ENCODE results near the gene RYR3.

RYR3 gene

DNA sequence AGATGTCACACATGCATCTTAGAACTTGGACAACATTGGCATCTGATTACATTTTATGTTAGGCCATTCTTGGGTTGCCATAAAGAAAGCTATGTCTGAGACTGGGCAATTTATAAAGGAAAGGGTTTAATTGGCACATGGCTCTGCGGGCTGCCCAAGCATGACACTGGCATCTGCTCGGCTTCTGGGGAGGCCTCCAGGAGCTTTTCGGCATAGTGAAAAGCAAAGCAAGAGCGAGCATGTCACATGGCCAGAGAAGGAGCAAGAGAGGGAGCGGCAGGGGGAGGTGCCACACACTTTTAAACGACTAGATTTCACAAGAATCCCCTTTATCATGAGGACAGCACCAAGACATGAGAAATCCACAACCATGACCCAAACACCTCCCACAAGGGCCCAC lies 11.3 kb downstream of the RYR3 start:
- no peak for DNase-seq

DNA sequence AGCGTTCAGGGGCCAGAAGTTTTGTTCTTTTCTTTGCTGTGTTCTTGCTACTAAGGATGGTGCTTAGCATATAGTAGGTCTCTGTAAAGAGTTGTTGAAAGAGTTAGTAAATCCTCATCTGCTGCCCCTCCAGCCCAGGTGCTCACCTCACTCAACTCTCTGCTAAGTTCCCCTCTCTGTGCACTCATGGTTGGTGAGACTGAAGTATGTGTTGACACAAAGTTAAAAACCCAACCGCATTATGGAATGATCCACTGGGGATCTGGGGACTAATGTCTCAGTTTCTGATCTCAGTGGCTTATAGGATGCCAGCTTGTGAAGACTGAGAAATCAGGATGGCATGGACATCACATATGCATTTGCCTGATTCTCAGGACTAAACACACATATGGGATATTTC lies 13.8 kb downstream of the RYR3 start:
- no peak for DNase-seq

DNA sequence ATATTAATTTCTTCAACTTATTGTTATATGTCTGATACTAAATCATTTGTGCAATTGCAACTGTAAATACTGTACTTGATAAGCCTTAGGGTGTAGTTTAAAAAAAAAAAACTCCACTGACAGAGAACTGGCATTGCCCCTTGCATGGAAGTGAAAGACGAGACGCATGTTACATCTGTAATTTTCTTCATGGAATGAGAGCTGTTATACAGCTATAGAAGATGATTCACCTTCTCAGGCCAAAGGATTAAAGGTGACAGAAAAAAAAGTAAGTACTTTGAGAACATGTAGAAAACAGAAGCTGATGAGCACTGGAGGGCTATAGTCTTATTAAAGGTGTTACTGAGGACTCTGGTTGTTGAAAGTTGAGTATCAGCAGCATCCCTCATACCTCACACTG lies 16.1 kb downstream of the RYR3 start:
- no peak for DNase-seq

DNA sequence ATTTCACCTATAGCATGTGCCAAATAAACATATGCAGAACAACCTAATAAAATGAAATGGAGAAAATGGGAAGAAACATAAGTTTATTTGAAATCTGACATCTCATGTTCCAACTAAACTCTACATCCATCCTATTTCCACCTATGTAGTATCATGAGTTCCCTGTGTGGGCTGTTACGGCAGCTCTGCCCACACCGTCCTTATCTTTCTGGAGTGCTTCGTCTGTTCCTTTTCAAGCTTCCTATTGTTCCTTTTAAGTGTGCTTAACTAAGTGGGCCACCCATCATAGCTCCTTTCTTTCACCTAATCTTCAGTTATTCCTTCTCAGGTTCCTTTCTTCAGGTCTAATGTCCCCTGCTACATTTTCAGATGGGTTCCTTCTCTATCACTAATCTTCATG lies 17.3 kb downstream of the RYR3 start:
- DNase-seq = no peak

DNA sequence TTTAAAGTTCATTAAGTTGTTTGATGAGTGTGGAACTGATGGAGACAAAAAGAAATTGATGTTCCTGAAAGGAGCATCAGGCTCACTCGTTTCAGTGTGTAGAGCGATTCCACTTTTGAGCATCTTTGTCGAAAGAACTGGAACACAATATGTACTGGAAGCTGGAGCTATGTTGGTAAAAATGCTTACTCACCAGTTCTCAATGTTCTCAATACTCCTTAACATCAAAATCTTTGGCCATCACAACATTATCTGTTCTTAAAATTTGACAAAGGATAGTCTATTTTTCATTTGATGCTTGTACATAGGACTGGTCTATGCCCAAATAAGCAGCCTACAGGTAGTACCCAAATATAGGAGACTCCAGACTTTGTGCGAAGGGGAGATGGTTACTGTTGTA lies 18.7 kb downstream of the RYR3 start:
- DNase-seq = no peak

DNA sequence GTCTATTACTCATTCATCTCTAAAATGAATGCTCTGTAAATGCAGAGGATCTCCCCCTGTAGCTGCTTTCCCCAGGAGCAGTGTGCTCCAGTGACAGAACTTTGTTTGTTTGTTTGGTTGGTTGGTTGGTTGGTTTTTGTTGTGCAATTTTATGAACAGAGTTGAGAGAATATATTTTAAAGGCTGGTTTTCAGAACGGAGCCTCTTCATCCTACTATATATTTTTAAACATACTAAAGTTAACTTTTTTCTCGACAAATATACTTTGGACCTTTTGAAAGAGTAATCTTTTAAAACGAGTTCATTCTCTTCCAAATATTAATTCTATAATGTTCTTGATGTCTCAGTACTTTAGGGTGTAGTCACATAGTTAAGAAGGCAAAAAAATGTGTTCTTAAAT lies 20.2 kb downstream of the RYR3 start:
- DNase-seq = no peak

DNA sequence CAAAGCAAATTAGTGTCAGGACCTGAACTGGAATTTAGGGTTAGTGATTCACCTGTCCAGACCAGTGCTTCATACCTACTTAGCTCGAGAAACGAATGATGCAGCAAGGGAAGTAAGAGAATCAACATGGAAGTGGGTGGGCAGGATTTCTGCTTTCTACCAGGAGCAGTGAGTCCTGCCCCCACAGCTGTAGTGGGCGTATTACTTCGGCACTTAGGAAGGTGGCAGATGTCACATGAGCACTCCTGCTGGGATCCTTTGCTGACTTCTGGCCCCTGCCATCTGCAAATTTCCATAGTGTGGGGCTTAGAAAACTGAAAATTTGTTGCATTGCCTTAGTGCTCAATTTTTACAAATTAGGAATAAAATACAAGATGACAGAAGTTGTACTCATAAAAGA lies 31.2 kb downstream of the RYR3 start:
- no peak for DNase-seq

DNA sequence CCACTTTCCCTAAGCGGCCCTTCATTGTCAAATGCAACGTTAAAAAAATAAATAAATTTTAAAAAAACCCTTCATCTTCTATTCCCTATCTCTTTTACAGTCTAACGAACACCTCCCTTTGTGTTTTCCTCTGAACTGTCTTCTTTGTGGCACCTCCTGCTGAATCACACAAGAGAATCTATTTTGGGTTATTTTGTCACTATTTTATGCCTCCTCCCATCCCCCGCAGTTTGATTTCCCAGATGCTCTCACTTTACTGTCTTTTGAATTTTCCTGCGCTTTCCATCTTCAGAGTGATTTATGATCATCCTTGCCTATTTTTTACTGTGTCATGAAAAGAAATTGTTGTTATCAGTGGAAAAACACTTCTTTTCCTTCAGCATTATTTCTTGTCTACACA lies 32.5 kb downstream of the RYR3 start:
- no peak for DNase-seq

DNA sequence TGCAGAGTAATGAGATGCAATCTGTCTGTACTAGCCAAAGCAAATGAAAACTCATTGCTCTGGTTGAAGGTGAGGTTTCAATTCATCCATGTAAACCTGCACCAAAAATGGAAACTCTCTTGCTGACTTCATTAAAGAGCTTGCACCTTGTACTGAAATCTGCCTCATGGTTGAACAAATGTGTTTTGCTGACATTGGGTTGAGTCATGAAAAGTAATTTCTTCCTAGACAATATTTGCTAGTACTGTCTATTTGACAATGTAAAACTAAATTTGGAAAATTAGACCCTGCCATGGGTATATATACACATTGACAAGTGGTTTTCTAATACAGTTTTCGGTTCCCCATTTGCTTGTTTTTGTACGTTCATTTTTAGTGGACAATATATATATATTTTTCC lies 33.3 kb downstream of the RYR3 start:
- no peak for DNase-seq

DNA sequence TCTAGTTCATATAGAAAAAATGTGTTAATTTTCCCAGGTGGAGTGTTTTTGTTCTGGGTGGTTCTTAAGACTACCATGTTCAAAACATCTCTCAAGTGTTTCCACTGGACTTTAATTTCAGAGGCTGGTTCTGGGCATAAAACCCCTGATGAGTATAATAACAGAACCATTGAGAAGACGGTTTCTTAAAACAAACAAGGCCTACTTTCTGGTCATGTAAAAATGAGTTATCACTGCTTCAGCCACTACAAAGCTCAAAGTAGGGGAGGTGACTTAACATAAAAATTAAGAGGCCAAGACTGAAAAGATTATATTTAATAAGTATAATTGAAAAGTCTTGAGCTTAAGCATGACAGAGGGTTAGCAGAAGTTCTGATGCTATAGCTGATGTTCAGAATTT lies 33.8 kb downstream of the RYR3 start:
- no peak for DNase-seq

DNA sequence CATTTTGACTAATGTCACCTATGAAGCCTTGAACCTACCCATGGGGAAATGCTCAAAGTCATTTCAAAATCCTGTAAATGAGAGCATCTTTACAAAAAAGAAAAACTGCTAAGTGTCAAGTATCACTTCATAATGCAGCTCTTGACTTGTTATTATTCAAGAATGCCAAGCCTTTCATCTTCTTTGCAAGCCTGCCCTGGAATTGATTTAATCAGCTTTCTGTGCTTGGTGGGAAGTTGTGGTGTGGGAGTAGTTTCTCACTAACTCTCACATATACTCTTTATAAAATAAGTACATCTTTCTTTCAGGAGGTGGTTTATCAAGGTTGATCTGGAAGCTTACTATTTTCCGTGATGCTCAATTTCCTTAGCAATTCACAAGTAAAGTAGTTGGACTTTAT lies 43.6 kb downstream of the RYR3 start:
- DNase-seq = no peak

DNA sequence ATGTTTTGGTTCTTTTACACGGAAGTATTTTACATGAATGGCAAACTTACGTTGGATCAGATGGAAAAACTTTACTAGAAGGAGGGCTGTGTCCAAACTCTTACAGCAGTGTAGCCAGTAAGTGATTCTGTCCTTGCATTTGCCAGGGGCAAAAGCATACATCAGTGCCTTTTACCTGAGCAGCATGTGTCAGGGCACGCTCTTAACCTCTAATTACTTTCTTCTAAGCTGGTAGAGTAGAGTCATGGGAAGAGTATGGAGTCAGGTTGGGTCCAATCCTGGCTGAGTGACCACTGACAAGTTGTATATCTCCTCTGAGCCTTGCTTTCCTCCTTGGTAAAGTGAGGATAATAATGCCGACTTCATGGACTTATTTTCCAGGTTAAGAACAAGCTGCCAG lies 47.1 kb downstream of the RYR3 start:
- no peak for DNase-seq

DNA sequence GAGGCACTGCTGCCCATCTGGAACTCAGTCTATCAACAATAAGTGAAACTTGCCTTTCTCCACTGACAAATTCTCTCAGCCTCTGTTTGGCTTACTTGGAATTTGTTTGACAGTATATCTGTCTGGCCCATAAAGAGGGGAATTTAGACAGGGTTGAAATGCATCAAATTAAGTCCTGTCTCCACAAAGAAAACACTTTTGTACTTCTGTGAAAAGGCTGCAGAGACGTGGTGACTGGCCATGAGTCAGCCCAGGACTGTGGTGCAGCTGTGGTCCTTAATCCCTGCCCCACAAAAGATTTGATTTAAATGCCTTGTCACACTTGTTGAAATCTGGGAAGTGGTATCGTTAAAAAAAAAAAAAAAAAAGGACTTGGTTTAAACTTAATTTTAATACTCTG lies 47.5 kb downstream of the RYR3 start:
- DNase-seq = no peak

DNA sequence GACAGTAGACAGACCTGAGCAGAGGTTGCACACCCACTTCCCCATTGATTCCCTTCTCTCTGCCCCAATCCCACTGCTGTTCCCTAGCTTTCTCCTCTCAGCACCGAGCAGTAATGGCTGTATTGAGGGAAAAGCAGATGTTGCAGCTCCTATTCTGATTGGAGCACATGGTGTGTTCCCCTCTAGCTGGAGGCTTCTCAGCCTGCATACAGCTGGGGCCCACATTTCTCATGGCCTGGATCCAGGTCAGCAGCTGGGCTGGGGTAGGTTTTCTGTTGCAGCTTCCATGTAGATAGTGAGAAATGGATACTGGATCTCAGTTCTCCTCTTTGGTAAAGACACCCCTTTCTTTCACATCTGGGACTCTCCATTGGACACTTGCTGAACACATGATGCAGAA lies 50.1 kb downstream of the RYR3 start:
- DNase-seq = no peak

DNA sequence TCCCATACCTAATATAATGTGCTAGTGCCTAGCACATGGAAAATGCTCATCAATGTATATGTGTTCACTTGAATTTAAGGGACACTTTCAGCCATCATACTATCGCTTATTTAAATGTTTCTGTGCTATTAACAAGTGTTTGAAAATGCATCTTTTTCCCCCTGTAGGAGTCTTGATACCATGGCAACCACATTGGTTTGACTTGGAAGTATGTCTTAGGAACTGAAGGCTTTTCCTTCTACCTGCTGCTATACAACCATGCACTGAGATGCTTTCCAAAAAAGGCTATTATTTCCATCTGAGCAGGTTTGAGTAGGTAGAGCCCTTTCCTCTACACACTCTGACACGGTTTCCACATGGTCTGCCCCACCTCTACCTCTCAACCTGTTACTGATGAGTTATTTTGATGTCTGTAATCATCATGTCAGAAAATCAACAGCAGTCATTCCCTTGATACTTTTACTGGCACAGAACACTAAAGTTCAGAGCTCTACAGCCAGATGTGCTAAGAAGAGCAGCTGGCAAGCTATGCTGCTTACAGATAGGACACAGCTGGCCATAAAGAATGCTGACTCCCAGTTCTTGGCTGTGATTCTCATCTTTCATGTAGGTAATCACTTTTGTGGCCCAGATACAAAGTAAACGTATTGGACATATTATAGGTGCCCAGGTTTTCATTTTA lies 59.3 kb downstream of the RYR3 start:
- no peak for DNase-seq

DNA sequence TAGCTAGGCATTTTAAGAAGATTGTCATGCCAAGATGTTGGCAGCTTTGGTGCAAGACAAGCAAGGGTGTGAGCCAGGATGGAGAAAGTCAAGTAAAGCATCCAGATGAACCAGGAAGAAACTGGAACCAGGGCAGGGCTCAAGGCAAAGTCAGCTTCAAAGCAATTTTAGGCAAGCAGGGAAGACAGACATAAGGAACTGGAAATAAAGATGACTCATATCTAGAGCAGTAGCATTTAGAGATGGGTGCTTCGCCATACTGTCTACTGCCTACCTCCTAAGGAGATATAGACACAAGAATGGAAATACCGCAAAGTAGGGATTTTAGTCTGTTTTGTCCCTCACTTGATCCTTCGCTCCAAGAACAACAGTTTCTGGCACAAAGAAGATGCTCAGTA lies 59.9 kb downstream of the RYR3 start:
- DNase-seq = no peak

DNA sequence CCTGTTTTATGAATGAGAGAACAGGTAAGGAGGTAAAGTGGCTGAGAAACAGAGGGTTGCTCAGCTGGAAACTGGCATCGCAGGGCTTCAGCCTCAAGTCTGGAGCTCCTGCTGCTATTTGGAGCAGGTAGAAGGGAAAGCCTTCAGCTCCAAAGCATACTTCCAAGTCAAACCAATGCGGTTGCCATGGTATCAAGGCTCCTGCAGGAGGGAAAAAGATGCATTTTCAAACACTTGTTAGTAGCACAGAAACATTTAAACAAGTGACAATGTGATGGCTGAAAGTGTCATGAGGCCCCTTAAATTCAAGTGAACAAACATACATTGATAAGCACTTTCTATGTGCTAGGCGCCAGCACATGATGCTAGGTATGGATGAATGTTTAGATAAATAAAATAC lies 60.4 kb downstream of the RYR3 start:
- DNase-seq = no peak

DNA sequence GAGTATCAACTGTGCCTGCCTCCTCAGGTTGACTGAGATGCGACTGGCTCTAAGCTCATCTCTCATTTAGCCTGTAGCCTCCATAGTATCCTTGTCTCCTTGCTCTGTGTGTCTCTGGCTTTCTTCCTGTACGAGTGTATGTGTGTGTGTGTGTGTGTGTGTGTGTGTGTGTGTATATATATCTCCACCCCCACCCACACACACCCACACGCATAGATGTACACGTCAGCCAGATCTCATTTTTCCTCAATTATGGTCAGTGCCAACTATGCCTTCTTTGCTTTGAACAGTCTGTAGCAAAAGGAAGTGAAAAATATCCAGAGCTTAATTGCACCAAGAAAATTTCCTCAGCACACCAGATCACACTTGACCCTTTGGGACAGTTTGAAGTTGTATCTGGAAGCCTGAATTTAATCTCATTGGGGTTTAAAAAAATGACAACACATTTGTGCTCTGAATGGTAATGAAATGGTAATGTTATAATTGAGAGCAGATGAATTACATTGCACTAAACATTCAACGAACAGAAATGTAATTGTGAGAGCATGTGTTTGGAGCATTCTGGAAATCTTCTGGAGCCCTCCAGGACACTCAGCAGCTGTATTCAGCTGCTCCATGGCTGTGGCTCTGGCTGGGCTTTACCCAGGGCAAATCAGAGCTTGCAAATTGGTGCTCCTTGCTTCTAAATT lies 63.6 kb downstream of the RYR3 start:
- no peak for DNase-seq

DNA sequence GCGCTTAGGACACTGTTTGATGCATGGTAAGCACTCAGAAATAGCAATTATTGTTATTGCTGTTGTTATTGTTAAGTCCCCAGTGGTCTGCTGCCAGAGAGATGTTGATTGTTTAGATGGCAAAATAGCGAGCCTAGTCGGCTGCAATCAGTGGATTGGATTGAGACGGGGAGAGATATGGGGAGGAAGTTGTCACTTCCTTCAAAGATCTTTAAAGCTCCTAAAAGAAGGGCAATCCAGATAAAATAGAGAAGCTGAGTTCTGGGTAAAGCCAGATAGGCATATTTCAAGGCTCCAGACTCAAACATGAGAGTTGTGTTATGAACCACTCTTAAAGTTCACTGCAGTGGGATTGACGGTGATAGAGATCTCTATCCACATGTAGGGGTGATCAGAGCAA lies 64.5 kb downstream of the RYR3 start:
- DNase-seq = no peak

DNA sequence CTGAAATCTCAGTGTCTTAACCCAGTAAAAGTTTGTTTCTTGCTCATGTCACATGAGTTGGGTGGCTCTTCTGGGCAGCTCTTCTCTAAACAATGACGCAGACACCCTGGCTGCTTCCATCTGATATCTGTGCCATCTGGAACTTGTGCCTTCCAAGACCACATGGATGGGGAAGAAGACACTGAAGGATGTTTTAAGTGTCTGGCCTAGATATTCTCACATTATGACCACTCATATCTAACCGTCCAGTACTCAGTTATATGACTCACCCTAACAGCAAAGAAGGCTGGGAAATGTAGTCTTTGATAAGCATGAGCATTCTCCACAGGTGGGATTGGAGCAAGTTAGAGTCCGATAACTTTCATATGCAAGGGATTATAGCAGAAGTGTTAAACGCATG lies 66.4 kb downstream of the RYR3 start:
- no peak for DNase-seq

DNA sequence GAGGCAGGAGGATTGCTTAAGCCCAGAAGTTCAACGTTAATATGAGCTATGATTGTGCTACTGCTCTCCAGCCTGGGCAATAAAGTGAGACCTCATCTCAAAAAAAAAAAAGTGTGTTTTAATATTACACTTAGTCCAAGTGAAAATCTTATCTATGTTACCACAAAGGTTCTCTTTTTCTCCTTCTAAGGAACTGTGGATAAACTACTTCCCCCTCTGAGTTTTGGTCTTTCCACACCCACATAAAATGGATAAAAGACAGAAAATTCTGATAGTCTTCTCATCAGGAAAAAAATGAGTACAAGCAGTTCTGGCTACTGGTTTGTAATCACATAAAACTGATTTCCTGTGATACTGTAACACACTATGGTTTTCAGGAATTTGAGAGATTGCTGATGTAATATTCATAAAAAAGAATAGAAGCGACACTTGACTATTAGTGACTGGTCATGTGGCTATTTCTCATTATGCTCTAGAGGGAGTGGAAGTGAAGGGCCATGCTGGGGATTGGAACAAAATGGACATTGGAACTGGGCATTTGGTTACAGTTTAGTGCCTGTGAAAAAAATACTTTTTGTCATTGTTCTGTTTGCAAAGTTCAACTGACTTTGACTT lies 68.2 kb downstream of the RYR3 start:
- DNase-seq = no peak

DNA sequence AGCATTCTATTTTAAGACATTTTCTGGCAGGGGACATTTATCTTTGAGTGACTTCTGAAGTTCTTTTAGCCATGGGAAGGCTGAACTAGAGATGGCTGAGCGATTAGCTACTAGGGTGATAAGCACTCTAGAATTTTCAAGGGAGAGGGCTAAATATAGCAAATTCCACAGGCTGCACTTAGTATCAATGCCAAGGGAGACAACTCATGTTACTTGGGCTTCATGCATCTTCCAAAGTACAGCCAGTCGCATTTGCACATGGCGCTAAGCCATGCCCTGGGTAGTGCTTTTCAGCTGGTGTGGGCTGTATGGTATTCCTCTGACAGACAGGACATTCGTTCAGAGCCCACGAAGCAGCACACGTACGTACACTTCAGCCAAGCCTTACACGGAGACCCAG lies 69.6 kb downstream of the RYR3 start:
- no peak for DNase-seq

DNA sequence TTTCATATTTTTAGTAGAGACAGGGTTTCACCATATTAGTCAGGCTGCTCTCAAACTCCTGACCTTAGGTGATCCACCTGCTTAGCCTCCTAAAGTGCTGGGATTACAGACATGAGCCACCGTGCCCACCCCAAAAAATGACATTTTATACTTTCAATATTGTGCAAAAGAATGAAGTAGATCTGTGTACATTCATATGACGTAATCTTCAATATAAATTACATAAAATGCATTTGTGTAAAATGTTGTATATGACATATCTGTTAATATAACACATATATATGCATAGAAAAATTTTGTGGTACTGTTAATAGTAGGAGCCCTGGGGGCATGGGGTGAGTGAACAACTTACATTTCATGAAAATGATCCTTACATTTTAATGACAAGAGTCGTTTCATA lies 71.7 kb downstream of the RYR3 start:
- no peak for DNase-seq

DNA sequence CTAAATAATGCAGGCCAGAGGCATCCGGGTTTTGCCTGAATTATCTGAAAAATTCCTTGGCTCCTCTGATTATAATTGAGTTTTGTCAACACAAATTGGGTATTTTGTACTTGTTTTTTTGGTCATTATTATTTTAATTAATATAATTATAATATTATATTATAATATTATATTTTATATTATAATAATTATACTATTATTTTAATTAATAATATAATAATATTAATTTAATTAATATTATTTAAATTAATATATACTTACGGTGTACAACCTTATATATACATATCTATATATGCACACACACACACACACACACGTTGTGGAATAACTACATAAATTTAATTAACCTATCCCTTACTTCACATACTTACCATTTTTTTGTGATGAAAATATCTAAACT lies 73.5 kb downstream of the RYR3 start:
- no peak for DNase-seq

DNA sequence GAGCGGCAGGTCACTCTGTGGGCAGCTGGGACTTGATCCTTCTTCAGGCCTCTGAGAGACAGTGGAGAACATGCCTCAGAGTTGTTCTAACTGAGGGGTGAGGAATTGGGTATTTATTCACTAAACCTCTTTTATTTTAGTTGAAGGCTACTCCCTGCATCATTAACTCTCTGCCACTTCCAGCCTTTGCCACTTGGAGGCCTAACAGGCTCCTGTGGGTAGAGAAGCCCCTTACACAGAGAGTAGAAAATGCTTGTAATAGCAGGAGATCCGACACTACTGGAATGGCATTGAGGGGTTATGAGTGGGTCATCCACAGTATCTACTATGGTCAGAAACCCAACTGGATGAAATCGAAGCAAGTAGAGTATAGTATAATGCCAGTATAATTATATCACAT lies 81.7 kb downstream of the RYR3 start:
- DNase-seq = no peak
